Type B pancreatic cell (in vitro differentiated cells): ENCODE data around the gene COL9A3. TPM values are rescaled to one million over a fixed set of nuclear protein-coding genes. Genes with fewer than 3 reads are reported as not detected.

Source experiments
- DNase-seq: peaks from one replicate; pipeline ENCODE4 v3.0.0; 2021; ENCODE audit warnings: mixed read lengths; ENCODE audit not compliant: unreplicated experiment; ENCODE audit errors: extremely low spot score
- H3K27ac Mint-ChIP-seq: 2 replicates; pipeline ENCODE4 v1.8.0; 2021; ENCODE audit warnings: mild to moderate bottlenecking, mixed read lengths
- H3K27me3 Mint-ChIP-seq: 2 replicates; pipeline ENCODE4 v1.8.0; 2021; ENCODE audit warnings: mixed read lengths
- H3K36me3 Mint-ChIP-seq: 2 replicates; pipeline ENCODE4 v1.8.0; 2021; ENCODE audit warnings: mixed read lengths
- H3K4me1 Mint-ChIP-seq: one replicate; pipeline ENCODE4 v1.8.0; 2021; ENCODE audit warnings: mixed read lengths; ENCODE audit not compliant: unreplicated experiment
- H3K4me3 Mint-ChIP-seq: 2 replicates; pipeline ENCODE4 v1.8.0; 2021; ENCODE audit warnings: mild to moderate bottlenecking, mixed read lengths
- H3K9me3 Mint-ChIP-seq: 2 replicates; pipeline ENCODE4 v1.8.0; 2021; ENCODE audit warnings: mixed read lengths
- total RNA-seq: library from RNA; stranded (reverse); gene quantifications from 2 replicates; pipeline ENCODE4 v1.2.1, GENCODE V29; 2021; ENCODE audit warnings: low replicate concordance
- TF ChIP-seq, protein P1 (sequence below): fragments of 200-600 bp; sonication (generic); conservative IDR thresholded peaks from 2 replicates; pipeline ENCODE4 v1.5.0; 2021; ENCODE audit warnings: antibody characterized with exemption, mild to moderate bottlenecking

COL9A3 gene
- total RNA-seq, 1 donor from 2014 or later, result 21.2 TPM

DNA sequence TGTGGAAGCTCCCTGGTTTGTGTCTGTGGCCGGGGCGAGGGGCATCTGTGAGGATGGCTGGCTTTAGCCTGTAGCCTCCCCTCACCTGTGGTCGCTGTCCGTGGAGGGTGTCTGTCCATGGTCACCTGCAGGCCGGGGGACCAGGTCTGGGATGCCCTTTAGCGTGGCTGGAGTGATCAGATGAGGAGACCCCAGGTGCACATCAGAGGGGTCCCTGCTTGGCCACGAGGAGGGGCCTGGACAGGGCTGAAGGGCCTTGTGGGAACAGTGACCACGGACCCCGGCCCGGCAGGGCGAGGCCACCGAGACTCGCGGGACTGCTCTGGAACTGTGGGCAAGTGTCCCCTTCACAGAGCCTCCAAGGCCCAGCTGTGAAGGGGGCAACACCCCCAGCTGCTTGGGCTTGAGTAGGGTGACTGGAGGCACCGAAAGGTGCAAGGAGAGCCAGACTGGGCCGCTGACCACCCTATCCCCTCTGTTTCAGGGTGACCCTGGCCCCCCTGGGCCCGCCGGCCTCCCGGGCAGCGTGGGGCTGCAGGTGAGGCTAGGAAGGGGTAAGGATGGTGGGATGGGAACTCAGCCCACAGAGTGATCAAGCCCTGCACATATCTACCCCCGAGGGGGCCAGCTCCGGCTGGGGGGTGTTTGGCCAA is 8.6 kb downstream of the COL9A3 start:
- H3K27me3 Mint-ChIP-seq, result no peaks in the 10 kb centered on the region

DNA sequence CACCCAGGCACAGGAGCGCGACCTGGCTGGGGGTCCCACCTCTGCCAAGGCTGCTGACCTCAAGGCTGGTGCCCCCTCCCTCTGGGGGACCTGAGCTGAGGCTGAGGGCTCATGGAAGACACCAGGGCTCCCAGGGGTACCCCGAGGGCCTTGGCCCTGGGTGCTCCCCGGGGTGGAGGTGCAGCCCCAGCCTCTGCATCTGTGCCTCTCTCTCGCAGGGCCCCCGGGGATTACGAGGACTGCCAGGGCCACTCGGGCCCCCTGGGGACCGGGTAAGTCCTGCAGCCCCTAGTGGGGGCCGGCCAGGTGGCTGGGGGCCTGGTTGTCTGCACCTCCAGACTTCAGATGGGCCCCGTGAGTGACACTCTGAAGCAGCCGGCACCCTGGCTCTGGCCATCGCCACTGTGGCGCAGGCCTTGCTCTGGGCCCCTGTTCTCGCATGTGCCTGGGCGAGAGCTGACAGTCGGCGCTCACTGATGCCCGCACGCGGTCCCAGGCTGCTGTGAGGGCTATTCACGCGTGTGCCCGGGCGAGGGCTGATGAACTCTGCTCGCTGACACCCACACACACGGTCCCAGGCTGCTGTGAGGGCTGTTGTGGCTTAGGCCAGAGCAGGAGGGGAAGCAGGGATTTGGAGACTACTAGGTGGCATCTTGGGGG is 9.3 kb downstream of the COL9A3 start:
- no peaks in the 10 kb centered on the region for H3K27me3 Mint-ChIP-seq
- no peak overlapping the region for H3K27ac Mint-ChIP-seq
- no peaks in the 10 kb centered on the region for H3K36me3 Mint-ChIP-seq
- TF ChIP-seq, protein P1, sequence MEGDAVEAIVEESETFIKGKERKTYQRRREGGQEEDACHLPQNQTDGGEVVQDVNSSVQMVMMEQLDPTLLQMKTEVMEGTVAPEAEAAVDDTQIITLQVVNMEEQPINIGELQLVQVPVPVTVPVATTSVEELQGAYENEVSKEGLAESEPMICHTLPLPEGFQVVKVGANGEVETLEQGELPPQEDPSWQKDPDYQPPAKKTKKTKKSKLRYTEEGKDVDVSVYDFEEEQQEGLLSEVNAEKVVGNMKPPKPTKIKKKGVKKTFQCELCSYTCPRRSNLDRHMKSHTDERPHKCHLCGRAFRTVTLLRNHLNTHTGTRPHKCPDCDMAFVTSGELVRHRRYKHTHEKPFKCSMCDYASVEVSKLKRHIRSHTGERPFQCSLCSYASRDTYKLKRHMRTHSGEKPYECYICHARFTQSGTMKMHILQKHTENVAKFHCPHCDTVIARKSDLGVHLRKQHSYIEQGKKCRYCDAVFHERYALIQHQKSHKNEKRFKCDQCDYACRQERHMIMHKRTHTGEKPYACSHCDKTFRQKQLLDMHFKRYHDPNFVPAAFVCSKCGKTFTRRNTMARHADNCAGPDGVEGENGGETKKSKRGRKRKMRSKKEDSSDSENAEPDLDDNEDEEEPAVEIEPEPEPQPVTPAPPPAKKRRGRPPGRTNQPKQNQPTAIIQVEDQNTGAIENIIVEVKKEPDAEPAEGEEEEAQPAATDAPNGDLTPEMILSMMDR, result no peak
- H3K9me3 Mint-ChIP-seq, result no peaks in the 10 kb centered on the region
- H3K4me1 Mint-ChIP-seq, result peaks cover 5% of the 10 kb centered on the region
- no peak for DNase-seq
- no peak overlapping the region for H3K4me3 Mint-ChIP-seq

More for the DNA sequence above, 8.6 kb downstream of the COL9A3 start:
- Mint-ChIP-seq H3K9me3 (no peaks in the 10 kb centered on the region), H3K27ac (no peak overlapping the region), H3K4me3 (no peak overlapping the region), H3K4me1 (peaks cover 5% of the 10 kb centered on the region), H3K36me3 (no peaks in the 10 kb centered on the region)
- DNase-seq, result no peak
- TF ChIP-seq, protein P1, result no peak

DNA sequence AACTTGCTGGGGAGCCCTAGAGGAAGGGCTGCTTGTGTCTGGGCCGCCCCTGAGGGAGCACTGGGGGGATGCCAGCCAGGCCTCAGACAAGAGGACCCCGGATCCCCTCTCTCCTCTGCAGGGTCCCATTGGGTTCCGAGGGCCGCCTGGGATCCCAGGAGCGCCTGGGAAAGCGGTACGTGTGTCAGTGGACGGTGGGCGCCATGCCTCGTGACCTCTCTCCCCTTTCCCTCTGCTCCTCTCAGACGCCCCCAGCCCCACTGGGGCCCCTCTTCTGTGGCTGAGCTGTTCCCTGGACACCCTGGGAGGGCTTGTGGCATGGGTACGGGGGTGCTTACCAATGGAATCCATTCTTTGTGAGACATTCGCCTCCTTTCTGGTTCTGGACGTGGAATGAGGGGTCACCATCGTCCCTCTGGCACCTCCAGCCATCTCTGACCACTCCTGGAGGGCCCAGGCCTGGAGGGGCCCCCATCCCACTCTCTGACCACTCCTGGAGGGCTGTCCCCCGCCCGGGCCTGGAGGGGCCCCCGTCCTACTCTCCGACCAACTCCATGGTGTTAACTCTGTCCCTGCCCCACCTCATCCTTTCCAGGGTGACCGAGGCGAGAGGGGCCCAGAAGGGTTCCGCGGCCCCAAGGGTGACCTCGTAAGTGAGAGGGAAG is 9.9 kb downstream of the COL9A3 start:
- no peaks in the 10 kb centered on the region for H3K9me3 Mint-ChIP-seq
- no peak overlapping the region for H3K4me3 Mint-ChIP-seq
- TF ChIP-seq, protein P1, result no peak
- no peak for DNase-seq
- H3K27me3 Mint-ChIP-seq, result no peaks in the 10 kb centered on the region
- no peaks in the 10 kb centered on the region for H3K36me3 Mint-ChIP-seq
- H3K4me1 Mint-ChIP-seq, result peaks cover 7% of the 10 kb centered on the region
- no peak overlapping the region for H3K27ac Mint-ChIP-seq

DNA sequence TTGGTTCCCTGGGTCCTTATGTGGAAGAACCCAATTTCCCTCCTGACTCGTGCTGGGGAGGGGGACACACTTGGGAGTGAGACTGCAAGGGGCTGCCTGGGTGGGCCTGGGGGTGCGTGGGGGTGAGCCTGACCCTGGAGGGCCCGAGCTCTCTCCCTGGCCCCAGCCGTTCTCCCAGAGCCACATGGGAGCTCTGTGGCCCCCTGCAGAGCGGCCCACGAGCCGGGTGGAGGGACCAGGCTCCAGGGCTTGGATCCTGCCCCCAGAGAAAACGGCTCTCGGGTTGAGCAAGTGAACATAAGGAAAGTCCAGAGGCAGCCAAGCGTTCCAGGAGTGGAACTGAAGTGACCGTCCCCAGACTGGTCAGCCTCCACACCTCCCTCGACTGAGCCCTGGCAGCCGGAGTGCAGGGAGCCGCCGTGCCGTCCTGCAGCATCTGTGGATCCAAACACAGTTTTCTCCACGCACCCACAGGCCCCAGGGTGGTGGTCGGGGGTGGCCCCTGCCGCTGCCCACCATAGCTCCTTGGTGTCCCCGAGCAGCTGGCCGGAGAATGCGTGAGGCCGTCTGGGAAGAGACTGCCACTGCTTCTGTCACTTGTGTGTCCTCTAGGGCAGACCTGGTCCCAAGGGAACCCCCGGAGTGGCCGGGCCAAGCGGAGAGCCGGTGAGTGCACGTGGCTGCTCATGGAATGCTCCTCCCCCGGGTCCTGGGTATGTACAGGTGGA is 10.6 kb downstream of the COL9A3 start:
- Mint-ChIP-seq H3K27ac (no peak overlapping the region), H3K4me3 (no peak overlapping the region), H3K9me3 (no peaks in the 10 kb centered on the region), H3K4me1 (peaks cover 12% of the 10 kb centered on the region), H3K36me3 (no peaks in the 10 kb centered on the region), H3K27me3 (no peaks in the 10 kb centered on the region)
- no peak for DNase-seq
- TF ChIP-seq, protein P1, result no peak

DNA sequence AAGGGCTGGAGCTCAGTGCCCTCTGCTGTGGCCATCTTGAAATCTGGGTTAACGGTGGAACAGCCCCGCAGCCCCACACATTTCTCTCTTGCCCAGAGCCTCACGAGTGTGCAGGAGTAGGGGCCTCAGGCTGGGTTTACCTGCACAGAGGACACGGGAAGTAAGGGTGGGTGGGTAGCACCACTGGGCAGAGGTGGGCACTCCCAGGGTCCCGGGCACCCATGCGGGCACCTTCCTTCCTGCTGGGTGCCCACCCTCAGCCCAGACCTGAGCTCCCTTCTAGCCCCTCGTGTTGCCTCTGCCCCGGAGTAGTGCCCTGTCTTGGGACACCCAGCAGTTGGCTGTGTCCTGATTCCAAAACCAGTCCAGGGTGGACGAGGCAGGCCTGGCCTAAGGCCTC is 11.2 kb downstream of the COL9A3 start:
- Mint-ChIP-seq H3K27me3 (no peaks in the 10 kb centered on the region), H3K9me3 (no peaks in the 10 kb centered on the region), H3K4me1 (peaks cover 15% of the 10 kb centered on the region), H3K4me3 (no peak overlapping the region), H3K27ac (no peak overlapping the region), H3K36me3 (no peaks in the 10 kb centered on the region)
- DNase-seq, result no peak
- TF ChIP-seq, protein P1, result no peak
